ENCODE results near the gene MYO1B. TPM values are rescaled to one million over a fixed set of nuclear protein-coding genes. Genes with fewer than 3 reads are reported as not detected.
A peak's percentile ranks its signal among the peaks of the same experiment; 100 is the strongest.

MYO1B gene
- total and polyA plus RNA-seq, 7 donors, result 6.2 to 37.1 (median 13.8) TPM

DNA sequence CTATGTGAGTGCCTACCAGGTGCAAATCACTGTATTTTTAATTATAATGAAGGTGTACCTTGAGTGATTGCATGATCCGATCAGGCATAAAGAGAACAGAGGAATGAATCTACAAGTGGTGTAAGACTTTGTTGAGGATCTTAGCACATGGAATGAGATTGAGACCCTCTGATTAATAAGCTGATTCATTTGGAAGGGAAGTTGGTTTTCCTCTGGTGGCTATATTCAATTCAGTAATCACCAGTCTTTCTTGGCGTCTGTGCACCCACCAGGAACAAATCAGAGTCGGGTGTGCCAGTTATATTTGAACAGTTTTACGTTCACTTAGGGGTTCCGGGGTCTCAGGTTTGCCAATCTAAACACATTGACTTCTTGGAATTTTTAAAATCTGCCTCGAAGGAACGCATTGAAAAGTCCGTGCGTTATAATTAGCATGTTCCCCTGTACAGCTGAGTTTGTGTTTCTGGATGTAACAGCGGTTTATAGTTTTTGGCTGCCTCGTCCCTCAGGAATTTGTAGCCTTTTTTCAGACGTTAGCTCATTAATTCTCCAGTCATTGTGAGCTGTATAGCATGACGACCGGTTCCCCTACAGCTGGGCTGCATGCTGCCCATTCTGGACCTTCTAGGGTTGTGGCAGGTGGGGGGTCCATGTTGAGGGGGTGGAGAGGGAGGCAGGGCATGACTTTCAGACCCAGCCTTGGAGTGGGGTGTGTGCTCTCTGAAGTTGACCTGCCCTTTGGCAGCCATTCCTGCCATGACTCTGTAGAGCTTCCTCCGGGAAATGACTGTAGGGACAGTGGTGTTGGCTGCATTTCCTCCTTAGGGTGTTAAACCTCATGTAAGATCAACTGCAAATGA, 20.3 kb downstream of the MYO1B start:
- intact Hi-C loops (cut with DNase I), result no loop called here
- Histone ChIP-seq H3K4me1 (peaks cover 0 to 17% (median 9%) of the 10 kb centered on the region in 4 donors), H3K27ac (peak overlapping the region; percentile 1 to 48 (median 6)), H3K36me3 (no peaks in the 10 kb centered on the region), H3K4me3 (no peak overlapping the region), H3K27me3 (no peaks in the 10 kb centered on the region), H3K9me3 (no peaks in the 10 kb centered on the region)
- no peak for DNase-seq
- TF ChIP-seq EP300 (IDR thresholded peaks at IDR 0.05) (no peak), POLR2AphosphoS5 (IDR thresholded peaks at IDR 0.05) (no peak)
- WGBS, 2 donors, result 67 to 80% methylated on average over 15 of the region's 15 CpGs

DNA sequence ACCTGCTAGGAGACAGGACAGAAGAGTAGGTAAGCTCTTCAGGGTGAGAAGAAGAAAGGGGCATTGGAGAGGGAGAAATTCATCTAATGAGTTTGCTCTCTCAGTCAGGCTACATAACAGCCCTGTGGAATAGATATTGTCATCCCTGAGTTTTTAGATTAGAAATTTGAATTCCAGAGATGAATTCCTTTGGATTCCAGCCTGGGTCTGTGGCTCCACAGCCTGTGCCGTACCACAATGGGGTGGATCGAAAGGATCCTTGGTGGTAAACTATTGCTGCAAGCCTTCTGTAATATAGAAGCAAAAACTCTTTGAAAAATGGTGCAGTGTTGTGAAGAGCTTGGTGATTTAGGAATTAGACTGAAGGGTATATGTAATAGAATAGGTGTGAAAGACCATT, 21.0 kb downstream of the MYO1B start:
- intact Hi-C loops (cut with DNase I), result no loop called here
- Histone ChIP-seq H3K4me1 (peaks cover 0 to 17% (median 9%) of the 10 kb centered on the region in 4 donors), H3K27ac (peak overlapping the region; percentile 1 to 48 (median 6)), H3K9me3 (no peaks in the 10 kb centered on the region), H3K27me3 (no peaks in the 10 kb centered on the region), H3K4me3 (no peak overlapping the region), H3K36me3 (no peaks in the 10 kb centered on the region)
- DNase-seq, result no peak
- WGBS, 2 donors, result 86 to 98% methylated on average over 2 of the region's 2 CpGs
- TF ChIP-seq POLR2AphosphoS5 (IDR thresholded peaks at IDR 0.05) (no peak), EP300 (IDR thresholded peaks at IDR 0.05) (no peak), POLR2A (IDR thresholded peaks at IDR 0.05) (no peak)

DNA sequence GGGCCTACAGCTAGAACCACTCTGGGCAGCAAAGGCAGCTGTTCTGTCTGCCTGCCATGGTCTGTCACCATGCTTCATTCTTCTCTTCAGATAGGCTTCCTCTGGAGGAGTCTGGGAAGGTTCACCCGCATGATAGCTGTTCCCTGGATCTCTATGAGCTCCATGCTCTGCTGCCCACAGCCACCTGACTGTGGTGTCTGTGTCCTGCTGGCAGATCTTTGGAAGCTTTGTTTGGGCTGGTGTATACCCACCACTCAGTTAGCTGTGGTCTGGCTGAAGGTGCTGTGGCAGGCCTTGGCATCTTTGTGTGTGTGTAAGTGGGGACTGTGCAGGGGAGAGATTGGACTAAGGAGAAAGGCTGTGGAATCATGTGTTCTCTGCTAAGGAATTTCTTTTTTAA, 23.4 kb downstream of the MYO1B start:
- intact Hi-C loops (cut with DNase I), result no loop called here
- 98 to 99% methylated on average over 1 of the region's 1 CpG for WGBS, 2 donors
- peaks cover 0 to 17% (median 9%) of the 10 kb centered on the region in 4 donors for H3K4me1 ChIP-seq
- no peaks in the 10 kb centered on the region for H3K27me3 ChIP-seq
- no peaks in the 10 kb centered on the region for H3K36me3 ChIP-seq
- no peaks in the 10 kb centered on the region for H3K9me3 ChIP-seq
- DNase-seq, result no peak
- TF ChIP-seq POLR2A (IDR thresholded peaks at IDR 0.05), result no peak
- no peak for TF ChIP-seq POLR2AphosphoS5 (IDR thresholded peaks at IDR 0.05)
- TF ChIP-seq EP300 (IDR thresholded peaks at IDR 0.05), result no peak
- TF ChIP-seq, protein P1, sequence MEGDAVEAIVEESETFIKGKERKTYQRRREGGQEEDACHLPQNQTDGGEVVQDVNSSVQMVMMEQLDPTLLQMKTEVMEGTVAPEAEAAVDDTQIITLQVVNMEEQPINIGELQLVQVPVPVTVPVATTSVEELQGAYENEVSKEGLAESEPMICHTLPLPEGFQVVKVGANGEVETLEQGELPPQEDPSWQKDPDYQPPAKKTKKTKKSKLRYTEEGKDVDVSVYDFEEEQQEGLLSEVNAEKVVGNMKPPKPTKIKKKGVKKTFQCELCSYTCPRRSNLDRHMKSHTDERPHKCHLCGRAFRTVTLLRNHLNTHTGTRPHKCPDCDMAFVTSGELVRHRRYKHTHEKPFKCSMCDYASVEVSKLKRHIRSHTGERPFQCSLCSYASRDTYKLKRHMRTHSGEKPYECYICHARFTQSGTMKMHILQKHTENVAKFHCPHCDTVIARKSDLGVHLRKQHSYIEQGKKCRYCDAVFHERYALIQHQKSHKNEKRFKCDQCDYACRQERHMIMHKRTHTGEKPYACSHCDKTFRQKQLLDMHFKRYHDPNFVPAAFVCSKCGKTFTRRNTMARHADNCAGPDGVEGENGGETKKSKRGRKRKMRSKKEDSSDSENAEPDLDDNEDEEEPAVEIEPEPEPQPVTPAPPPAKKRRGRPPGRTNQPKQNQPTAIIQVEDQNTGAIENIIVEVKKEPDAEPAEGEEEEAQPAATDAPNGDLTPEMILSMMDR (IDR thresholded peaks at IDR 0.05), result no peak
- no peak overlapping the region for H3K4me3 ChIP-seq
- H3K27ac ChIP-seq, result no peak overlapping the region

DNA sequence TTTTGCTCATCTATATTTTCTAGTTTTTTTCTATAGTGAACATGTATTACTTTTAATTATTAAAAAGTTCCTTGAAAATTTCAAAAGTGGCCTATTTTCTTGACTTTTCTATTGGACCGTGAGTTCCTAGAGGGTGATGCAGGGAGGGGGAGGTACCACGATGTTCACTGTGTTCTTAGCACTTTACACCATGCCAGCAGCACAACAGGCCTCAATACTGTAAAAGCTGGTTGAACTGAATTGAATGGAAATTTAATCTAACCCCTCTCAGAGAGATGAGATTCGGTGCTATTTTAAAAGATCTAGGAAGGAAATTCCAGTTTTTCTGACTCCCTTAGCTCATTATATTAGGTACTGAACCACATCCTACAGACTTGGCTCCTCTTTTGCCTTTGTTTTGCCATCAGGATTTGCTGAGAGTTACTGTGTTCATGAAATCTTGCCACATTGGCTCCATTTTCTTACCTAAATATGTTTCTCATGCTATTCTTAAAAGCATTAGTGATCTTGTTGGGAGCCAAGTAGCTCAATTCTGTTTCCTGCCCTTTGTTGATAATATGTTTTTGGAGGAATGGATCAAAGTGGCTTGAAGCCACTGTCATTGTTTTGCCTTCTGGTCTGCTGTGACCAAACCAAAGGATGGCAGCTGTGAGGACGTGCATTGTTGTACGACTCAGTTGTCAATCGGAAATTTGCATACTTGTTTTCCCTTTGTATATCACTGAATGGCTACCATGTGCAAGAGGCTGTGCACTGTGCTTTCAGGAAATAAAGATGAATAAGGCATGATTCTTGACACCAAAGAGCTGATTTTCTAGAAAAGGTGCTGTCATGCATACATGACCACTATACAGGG, 25.3 kb downstream of the MYO1B start:
- Histone ChIP-seq H3K4me3 (no peak overlapping the region), H3K9me3 (no peaks in the 10 kb centered on the region), H3K36me3 (no peaks in the 10 kb centered on the region), H3K4me1 (peaks cover 0 to 8% (median 6%) of the 10 kb centered on the region in 4 donors), H3K27me3 (no peaks in the 10 kb centered on the region), H3K27ac (no peak overlapping the region)
- no peak for DNase-seq
- 78 to 89% methylated on average over 6 of the region's 6 CpGs for WGBS, 2 donors
- intact Hi-C loops (cut with DNase I), result no loop called here
- TF ChIP-seq, protein P1 (IDR thresholded peaks at IDR 0.05), result no peak
- TF ChIP-seq POLR2A (IDR thresholded peaks at IDR 0.05) (no peak), POLR2AphosphoS5 (IDR thresholded peaks at IDR 0.05) (no peak), EP300 (IDR thresholded peaks at IDR 0.05) (no peak)

DNA sequence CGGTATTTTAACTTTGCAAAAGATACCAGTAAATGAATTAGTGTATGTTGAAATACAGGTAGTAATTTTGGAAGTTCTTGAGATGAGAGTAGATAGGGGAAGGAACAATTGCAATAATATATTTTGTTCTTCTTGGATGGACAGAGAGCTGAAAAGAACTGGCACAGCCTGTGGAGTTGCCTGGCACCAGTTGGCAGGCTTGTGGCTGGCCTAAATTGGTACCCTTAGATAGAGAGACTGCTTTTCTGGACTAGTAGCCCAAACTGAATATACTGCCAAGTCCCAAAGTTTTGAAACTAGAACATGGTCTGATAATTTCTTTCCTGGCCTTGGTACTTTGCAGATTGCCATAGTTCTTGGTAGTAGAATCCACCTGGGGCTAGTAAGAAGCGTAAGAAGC, 26.9 kb downstream of the MYO1B start:
- Histone ChIP-seq H3K4me1 (no peaks in the 10 kb centered on the region), H3K9me3 (no peaks in the 10 kb centered on the region), H3K4me3 (no peak overlapping the region), H3K27ac (no peak overlapping the region), H3K36me3 (no peaks in the 10 kb centered on the region), H3K27me3 (no peaks in the 10 kb centered on the region)
- TF ChIP-seq POLR2A (IDR thresholded peaks at IDR 0.05) (no peak), POLR2AphosphoS5 (IDR thresholded peaks at IDR 0.05) (no peak), EP300 (IDR thresholded peaks at IDR 0.05) (no peak)
- TF ChIP-seq, protein P1 (IDR thresholded peaks at IDR 0.05), result no peak
- intact Hi-C loops (cut with DNase I), result no loop called here
- no peak for DNase-seq
- 91% methylated on average over 2 of the region's 2 CpGs for WGBS, 2 donors

Data from sigmoid colon (tissue), 7 donors.